Muscle layer of duodenum (tissue), 2 donors: ENCODE data around the gene XPO6.
A peak's percentile ranks its signal among the peaks of the same experiment; 100 is the strongest.

Source experiments
- H3K27ac ChIP-seq: one replicate; pipeline ENCODE4 v1.7.0; 2013; ENCODE audit warnings: mild to moderate bottlenecking, low read length
- H3K27me3 ChIP-seq: one replicate; pipeline ENCODE4 v1.7.0; 2013; ENCODE audit warnings: low read depth, mild to moderate bottlenecking, control low read depth, low read length
- H3K36me3 ChIP-seq, 2 donors: one replicate each; pipeline ENCODE4 v1.7.0; 2013; ENCODE audit warnings: low read length in 2 of 2, control low read depth in 1 of 2, mild to moderate bottlenecking in 1 of 2; ENCODE audit not compliant: insufficient read depth in 2 of 2, control insufficient read depth in 1 of 2
- H3K4me1 ChIP-seq, 2 donors: one replicate each; pipeline ENCODE4 v1.7.0; 2013; ENCODE audit warnings: low read length in 2 of 2, mild to moderate bottlenecking in 2 of 2, control low read depth in 1 of 2, moderate library complexity in 1 of 2; ENCODE audit not compliant: insufficient read depth in 2 of 2, control insufficient read depth in 1 of 2
- H3K4me3 ChIP-seq, 2 donors: one replicate each; pipeline ENCODE4 v1.7.0; 2013; ENCODE audit warnings: low read length in 2 of 2, low read depth in 1 of 2, mild to moderate bottlenecking in 1 of 2
- H3K9me3 ChIP-seq, 2 donors: one replicate each; pipeline ENCODE4 v1.7.0; 2013; ENCODE audit warnings: low read length in 2 of 2, control low read depth in 1 of 2, mild to moderate bottlenecking in 1 of 2; ENCODE audit not compliant: control insufficient read depth in 1 of 2
- donor health status: healthy.

The XPO6 gene

GRCh38 chr16:28193530-28194423, 18.0 kb downstream of the XPO6 start:
- Histone ChIP-seq H3K27ac (peak overlapping the region; percentile 27), H3K4me3 (no peak overlapping the region)

GRCh38 chr16:28192806-28193529, 18.8 kb downstream of the XPO6 start:
- peak overlapping the region; percentile 27 for H3K27ac ChIP-seq
- no peaks in the 10 kb centered on the region for H3K36me3 ChIP-seq
- H3K27me3 ChIP-seq = no peaks in the 10 kb centered on the region
- H3K4me3 ChIP-seq = no peak overlapping the region
- no peaks in the 10 kb centered on the region for H3K9me3 ChIP-seq
- peaks cover 9 to 41% of the 10 kb centered on the region in 2 donors for H3K4me1 ChIP-seq

More at GRCh38 chr16:28193530-28194423, 18.0 kb downstream of the XPO6 start:
- Histone ChIP-seq H3K27me3 (no peaks in the 10 kb centered on the region), H3K9me3 (no peaks in the 10 kb centered on the region), H3K4me1 (peaks cover 9 to 41% of the 10 kb centered on the region in 2 donors), H3K36me3 (no peaks in the 10 kb centered on the region)

GRCh38 chr16:28191364-28191960, 20.3 kb downstream of the XPO6 start:
- Histone ChIP-seq H3K27ac (no peak overlapping the region), H3K27me3 (no peaks in the 10 kb centered on the region), H3K4me3 (no peak overlapping the region), H3K9me3 (no peaks in the 10 kb centered on the region), H3K4me1 (peaks cover 9 to 41% of the 10 kb centered on the region in 2 donors), H3K36me3 (no peaks in the 10 kb centered on the region)

GRCh38 chr16:28189245-28189644, 22.5 kb downstream of the XPO6 start:
- peaks cover 14 to 36% of the 10 kb centered on the region in 2 donors for H3K4me1 ChIP-seq
- H3K27me3 ChIP-seq = no peaks in the 10 kb centered on the region
- no peak overlapping the region for H3K4me3 ChIP-seq
- H3K36me3 ChIP-seq = no peaks in the 10 kb centered on the region
- no peak overlapping the region for H3K27ac ChIP-seq
- no peaks in the 10 kb centered on the region for H3K9me3 ChIP-seq

- H3K4me3 ChIP-seq = no peak overlapping the region
- peaks cover 11 to 31% of the 10 kb centered on the region in 2 donors for H3K4me1 ChIP-seq
- H3K36me3 ChIP-seq = no peaks in the 10 kb centered on the region
- H3K27ac ChIP-seq = peak overlapping the region; percentile 9
- no peaks in the 10 kb centered on the region for H3K27me3 ChIP-seq
- no peaks in the 10 kb centered on the region for H3K9me3 ChIP-seq
Observed at GRCh38 chr16:28188085-28188916, 23.5 kb downstream of the XPO6 start.

- Histone ChIP-seq H3K36me3 (no peaks in the 10 kb centered on the region), H3K4me1 (peaks cover 12 to 35% of the 10 kb centered on the region in 2 donors), H3K4me3 (no peak overlapping the region), H3K9me3 (no peaks in the 10 kb centered on the region), H3K27ac (peak overlapping the region; percentile 9), H3K27me3 (no peaks in the 10 kb centered on the region)
Observed at GRCh38 chr16:28187595-28188004, 24.2 kb downstream of the XPO6 start.

- Histone ChIP-seq H3K27ac (no peak overlapping the region), H3K36me3 (no peaks in the 10 kb centered on the region), H3K9me3 (no peaks in the 10 kb centered on the region), H3K4me3 (no peak overlapping the region), H3K27me3 (no peaks in the 10 kb centered on the region), H3K4me1 (peaks cover 20 to 41% of the 10 kb centered on the region in 2 donors)
Observed at GRCh38 chr16:28186752-28187151, 25.0 kb downstream of the XPO6 start.

- H3K9me3 ChIP-seq = no peaks in the 10 kb centered on the region
- no peaks in the 10 kb centered on the region for H3K36me3 ChIP-seq
- H3K27ac ChIP-seq = no peak overlapping the region
- no peak overlapping the region for H3K4me3 ChIP-seq
- H3K4me1 ChIP-seq = peaks cover 24 to 41% of the 10 kb centered on the region in 2 donors
- no peaks in the 10 kb centered on the region for H3K27me3 ChIP-seq
Observed at GRCh38 chr16:28185696-28186095, 26.1 kb downstream of the XPO6 start.

- Histone ChIP-seq H3K27me3 (no peaks in the 10 kb centered on the region), H3K4me3 (no peak overlapping the region), H3K9me3 (no peaks in the 10 kb centered on the region), H3K4me1 (peaks cover 24 to 34% of the 10 kb centered on the region in 2 donors), H3K27ac (no peak overlapping the region), H3K36me3 (no peaks in the 10 kb centered on the region)
Observed at GRCh38 chr16:28184625-28185024, 27.1 kb downstream of the XPO6 start.

GRCh38 chr16:28183930-28184329, 27.8 kb downstream of the XPO6 start:
- Histone ChIP-seq H3K27me3 (no peaks in the 10 kb centered on the region), H3K36me3 (no peaks in the 10 kb centered on the region), H3K9me3 (no peaks in the 10 kb centered on the region), H3K4me3 (no peak overlapping the region), H3K27ac (no peak overlapping the region), H3K4me1 (peaks cover 24 to 27% of the 10 kb centered on the region in 2 donors)
